Activated CD4-positive, alpha-beta T cell treated with anti-CD3 and anti-CD28 coated beads, Interleukin-2, amount 50 U/mL, for 48 hours (primary cell): ENCODE results near the gene PWP1.
A peak's percentile ranks its signal among the peaks of the same experiment; 100 is the strongest.

Source experiments
- DNase-seq, 2 experiments: peaks; one replicate each; pipeline ENCODE4 v3.0.0-alpha.2; 2020

Gene PWP1

DNA sequence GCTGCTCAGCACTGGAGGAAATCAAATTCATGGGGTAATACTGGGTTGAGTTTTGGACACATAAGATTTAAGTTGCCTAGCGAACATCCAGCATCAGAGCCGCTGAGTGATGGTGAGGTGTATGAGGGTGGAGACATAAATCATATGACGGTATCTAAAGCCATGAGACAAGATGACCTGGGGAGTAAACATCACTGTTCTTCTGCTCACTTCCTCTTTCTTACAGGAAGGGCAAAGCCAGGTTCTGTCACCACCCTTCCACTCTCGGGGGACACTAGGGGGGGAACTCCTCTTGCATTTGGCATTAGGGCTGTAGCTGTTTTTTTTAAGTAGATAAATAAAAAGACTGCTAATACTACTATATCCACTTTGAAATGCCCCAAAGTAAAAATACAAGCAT is 51.3 kb downstream of the PWP1 start:
- DNase-seq = no peak

- DNase-seq = no peak
Measured at GRCh38 chr12:107748472-107748871, 62.9 kb downstream of the PWP1 start.

GRCh38 chr12:107749083-107749482 is 63.5 kb downstream of the PWP1 start:
- DNase-seq = no peak

DNA sequence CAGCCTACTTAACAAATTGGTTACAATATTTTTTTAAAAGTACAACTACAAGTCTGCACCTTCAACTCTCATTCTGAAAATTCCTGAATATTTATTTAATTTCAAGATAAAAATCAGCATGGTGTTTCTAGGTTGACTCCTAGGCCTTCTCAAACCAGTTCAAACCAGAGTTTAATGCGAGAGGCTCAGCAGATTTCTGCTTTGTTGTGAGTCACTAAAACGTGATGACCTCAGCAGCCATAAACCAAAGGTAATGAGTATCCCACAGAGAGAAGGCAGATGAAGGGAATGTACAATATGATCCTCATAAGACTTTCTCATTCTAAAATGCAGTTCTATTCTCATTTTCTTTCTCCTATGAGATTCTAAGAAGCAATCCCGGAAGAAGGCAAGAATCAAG is 73.8 kb downstream of the PWP1 start:
- DNase-seq = peak in 1 of 2 experiments; percentile 19

GRCh38 chr12:107760207-107760808 is 74.7 kb downstream of the PWP1 start:
- peak; percentile 37 to 49 for DNase-seq

- peak; percentile 88 for DNase-seq
Measured at GRCh38 chr12:107760809-107761501, 75.4 kb downstream of the PWP1 start, which contains the start of gene PRDM4. PRDM4 (minus strand) TSS chr12:107761137; CDS start chr12:107760515, 622 bp downstream.

- DNase-seq = no peak
Measured at GRCh38 chr12:107761502-107761904, 75.9 kb downstream of the PWP1 start.
